HepG2 (cell line): ENCODE measurements around the gene OR13C8. TPM values are rescaled to one million over a fixed set of nuclear protein-coding genes. Genes with fewer than 3 reads are reported as not detected.

Source experiments
- ATAC-seq: fragments of 200-7000 bp; cut with Tn5 transposase; 3 replicates; pipeline ENCODE4 v1.9.1; 2020; ENCODE audit warnings: mild to moderate bottlenecking, moderate library complexity
- BruUV-seq: library from RNA; stranded (reverse); fragments of 400-500 nt; replicated peaks from 2 replicates; lab custom pipeline; 2021; lab: Mats Ljungman, UMichigan
- CTCF ChIA-PET: fragments of 300-600 bp; formaldehyde crosslinking; extraction: SDS; loops from one replicate; lab custom pipeline; 2021; ENCODE audit warnings: low total read pairs, inconsistent platforms, low intra/inter-chr PET ratio; lab: Yijun Ruan, JAX
- POLR2A ChIA-PET: fragments of 350-600 bp; sonication (Branson Sonifier 250); formaldehyde crosslinking; loops from one replicate; lab custom pipeline; 2020; ENCODE audit warnings: antibody characterized with exemption, inconsistent platforms; lab: Yijun Ruan, JAX
- DNase-seq: peaks from one replicate; pipeline ENCODE4 v3.0.0-alpha.2; 2015; ENCODE audit warnings: low spot score
- FAIRE-seq: peaks from 3 replicates; lab custom pipeline; 2011; peaks lifted over from hg19 to GRCh38; lab: Jason Lieb, UNC
- H2AFZ ChIP-seq: one replicate; pipeline ENCODE4 v1.6.1; 2011; ENCODE audit warnings: low read length, inconsistent platforms
- H3K27ac ChIP-seq: fragments of 300-600 bp; 3 replicates; pipeline ENCODE4 v1.8.0; 2011; ENCODE audit warnings: mixed run types, mild to moderate bottlenecking, mixed read lengths, low read length, inconsistent platforms; ENCODE audit not compliant: insufficient read depth; ENCODE audit errors: extremely low read length
- H3K27me3 ChIP-seq, 2 experiments: fragments of 200-600 bp in 1 of 2; 2 replicates in 1 of 2; 3 replicates in 1 of 2; pipeline versions ENCODE4 v1.6.0 to v1.8.0; 2011; ENCODE audit warnings: low read length in 2 of 2, mild to moderate bottlenecking in 2 of 2, moderate library complexity in 2 of 2, inconsistent platforms in 1 of 2; ENCODE audit not compliant: insufficient read depth in 2 of 2, control insufficient read depth in 1 of 2
- H3K36me3 ChIP-seq, 2 experiments: fragments of 200-600 bp in 1 of 2; replicated peaks in 1 of 2; 2 replicates in 1 of 2; 3 replicates in 1 of 2; pipeline versions ENCODE4 v1.5.1 to v1.8.0; 2011; ENCODE audit warnings: low read length in 2 of 2, inconsistent platforms in 1 of 2; ENCODE audit not compliant: insufficient read depth in 2 of 2, control insufficient read depth in 1 of 2
- H3K4me1 ChIP-seq: 2 replicates; pipeline ENCODE4 v1.5.1; 2012; ENCODE audit warnings: low read length, inconsistent platforms; ENCODE audit not compliant: insufficient read depth
- H3K4me2 ChIP-seq: 2 replicates; pipeline ENCODE4 v1.6.0; 2011; ENCODE audit warnings: low read depth, low read length, inconsistent platforms
- H3K4me3 ChIP-seq, 3 experiments: fragments of 200-600 bp in 1 of 3; sonication (generic), shearing (Covaris generic) in 1 of 3; replicated peaks in 1 of 3; 2 replicates each; pipeline ENCODE4 v1.5.1; 2011 to 2016; ENCODE audit warnings: low read length in 3 of 3, inconsistent platforms in 2 of 3, low read depth in 2 of 3, mild to moderate bottlenecking in 2 of 3, control low read depth in 1 of 3, mixed read lengths in 1 of 3; ENCODE audit not compliant: insufficient read depth in 1 of 3
- H3K79me2 ChIP-seq: one replicate; pipeline ENCODE4 v1.6.1; 2011; ENCODE audit warnings: low read length, inconsistent platforms; ENCODE audit not compliant: insufficient read depth
- H3K9ac ChIP-seq: 2 replicates; pipeline ENCODE4 v1.6.0; 2011; ENCODE audit warnings: mild to moderate bottlenecking, low read depth, low read length, inconsistent platforms; ENCODE audit not compliant: insufficient read depth
- H3K9me3 ChIP-seq: 2 replicates; pipeline ENCODE4 v1.5.1; 2012; ENCODE audit warnings: mild to moderate bottlenecking, low read length
- H4K20me1 ChIP-seq: 2 replicates; pipeline ENCODE4 v1.6.0; 2011; ENCODE audit warnings: inconsistent platforms, mild to moderate bottlenecking, low read length, moderate library complexity; ENCODE audit not compliant: insufficient read depth
- HNF4A ChIP-seq: sonication (generic); formaldehyde crosslinking; IDR thresholded peaks from 2 replicates; pipeline ENCODE4 v1.4.0; 2020; ENCODE audit warnings: missing genetic modification reagents
- HNRNPK ChIP-seq: fragments of 200-400 bp; formaldehyde crosslinking; IDR thresholded peaks from 2 replicates; pipeline ENCODE4 v1.6.1; 2018; ENCODE audit warnings: low read length, low read depth, moderate library complexity, mild to moderate bottlenecking; ENCODE audit not compliant: poor library complexity, severe bottlenecking
- NFAT5 ChIP-seq: sonication (generic); formaldehyde crosslinking; IDR thresholded peaks from 2 replicates; pipeline ENCODE4 v1.4.0; 2020; ENCODE audit warnings: missing genetic modification reagents
- PCBP2 ChIP-seq: fragments of 200-400 bp; formaldehyde crosslinking; optimal IDR thresholded peaks from 2 replicates; pipeline ENCODE3; 2018; ENCODE audit warnings: low read length, low read depth; ENCODE audit not compliant: poor library complexity, severe bottlenecking
- SIN3B ChIP-seq: fragments of 150-350 bp; IDR thresholded peaks from 2 replicates; pipeline ENCODE4 v1.6.1; 2014; ENCODE audit warnings: low read length
- STAG1 ChIP-seq: sonication (generic); formaldehyde crosslinking; IDR thresholded peaks from 2 replicates; pipeline ENCODE4 v1.4.0; 2020; ENCODE audit warnings: missing genetic modification reagents
- ZNF253 ChIP-seq: sonication (generic); formaldehyde crosslinking; IDR thresholded peaks from 2 replicates; pipeline ENCODE4 v1.8.0; 2022; ENCODE audit warnings: mild to moderate bottlenecking, missing genetic modification reagents, borderline replicate concordance
- ZNF296 ChIP-seq: sonication (generic); formaldehyde crosslinking; conservative IDR thresholded peaks from 2 replicates; pipeline ENCODE4 v1.5.0; 2020; ENCODE audit warnings: mild to moderate bottlenecking, missing genetic modification reagents
- ZNF441 ChIP-seq: sonication (generic); formaldehyde crosslinking; IDR thresholded peaks from 2 replicates; pipeline ENCODE4 v1.7.0; 2021; ENCODE audit warnings: missing genetic modification reagents, borderline replicate concordance
- ZNF589 ChIP-seq: sonication (generic); formaldehyde crosslinking; conservative IDR thresholded peaks from 2 replicates; pipeline ENCODE4 v1.8.0; 2022; ENCODE audit warnings: mild to moderate bottlenecking, moderate library complexity, missing genetic modification reagents
- WGBS: methylation state at CpG from one replicate; pipeline ENCODE4 v1.1.6; 2017; ENCODE audit warnings: low lambda C conversion rate; 5-methylcytosine and 5-hydroxymethylcytosine counted together
- in situ Hi-C: cut with HindIII; loops from 2 replicates; pipeline ENCODE4 v1.10.0; 2017; ENCODE audit warnings: low pct_unique_long_range_greater_than_20kb; ENCODE audit not compliant: extremely low pct_ligation_motif_present
- intact Hi-C: fragments of 100-400 bp; cut with micrococcal nuclease; formaldehyde crosslinking; loops from one replicate; pipeline ENCODE4 v1.10.0; 2022; ENCODE audit not compliant: unreplicated experiment
- polyA plus RNA-seq, 8 experiments: library from polyadenylated mRNA; depleted of rRNA in 3 of 8; stranded (reverse) in 7 of 8; unstranded in 1 of 8; fragments of >200 nt; fragmentation: Illumina TruSeq in 4 of 8; extraction: Trizol in 4 of 8; gene quantifications; 2 replicates each; pipeline versions ENCODE4 v1.2.1 to v1.2.3, GENCODE V29; 2011 to 2016; ENCODE audit warnings: low read depth in 4 of 8, missing spikeins in 1 of 8, mixed read lengths in 1 of 8; ENCODE audit not compliant: insufficient read depth in 1 of 8
- total RNA-seq, 5 experiments: library from RNA; depleted of rRNA; stranded (reverse); fragments of >200 nt; fragmentation: Illumina TruSeq; extraction: Trizol; gene quantifications; 2 replicates each; pipeline ENCODE4 v1.2.3, GENCODE V29; 2016; ENCODE audit warnings: low read depth in 1 of 5

Gene OR13C8
- total and polyA plus RNA-seq, 2 of the 13 experiments (the other 11 are each of a cell fraction or from before 2014, with no cell fraction given), result not detected

GRCh38 chr9:104544644-104545043 is 24.3 kb upstream of the OR13C8 start (continued):
- TF ChIP-seq NFAT5 (CRISPR knock-in tag) (no peak), SIN3B (no peak)

- no peaks in the 10 kb centered on the region for H4K20me1 ChIP-seq
- no peak for DNase-seq
- H3K9ac ChIP-seq, result no peak overlapping the region
- POLR2A ChIA-PET, result no interaction called here
- H3K27me3 ChIP-seq, result no peaks in the 10 kb centered on the region
- no peaks in the 10 kb centered on the region for H3K9me3 ChIP-seq
- CTCF ChIA-PET, result no interaction called here
- no peaks in the 10 kb centered on the region for H3K4me1 ChIP-seq
- no peak for FAIRE-seq
- H3K79me2 ChIP-seq, result no peaks in the 10 kb centered on the region
- H3K4me3 ChIP-seq, result no peak overlapping the region
- no peaks in the 10 kb centered on the region for H3K36me3 ChIP-seq
- no peak for TF ChIP-seq HNRNPK
- no peak for TF ChIP-seq HNF4A (CRISPR knock-in tag)
- no peak for TF ChIP-seq STAG1 (CRISPR knock-in tag)
- TF ChIP-seq ZNF253, result no peak
- TF ChIP-seq PCBP2, result no peak
- TF ChIP-seq ZNF441 (CRISPR knock-in tag), result no peak
- no peak for TF ChIP-seq ZNF296 (CRISPR knock-in tag)
- no peak for TF ChIP-seq ZNF589
- intact Hi-C loops, result no loop called here
- BruUV-seq, result no TSS peak
- no peak overlapping the region for H3K27ac ChIP-seq
- H2AFZ ChIP-seq, result no peak overlapping the region
- no peak for ATAC-seq
- no peak overlapping the region for H3K4me2 ChIP-seq
- WGBS, result 3% methylated on average over 1 of the region's 1 CpG
- in situ Hi-C loops, result no loop called here
Measured at GRCh38 chr9:104553261-104553660, 15.7 kb upstream of the OR13C8 start.
